SU-DHL-6 (cell line): Measurements from ENCODE around the gene DNM2.

Experiments used
- CTCF ChIP-seq: fragments of 200-600 bp; sonication (generic); IDR thresholded peaks from one replicate; pipeline ENCODE4 v1.5.1; 2017; ENCODE audit warnings: antibody characterized with exemption, mild to moderate bottlenecking, low read length, moderate library complexity; ENCODE audit not compliant: insufficient read depth, poor library complexity, severe bottlenecking
- EZH2phosphoT487 ChIP-seq: fragments of 200-600 bp; sonication (generic), shearing (Covaris generic); conservative IDR thresholded peaks from 2 replicates; pipeline ENCODE4 v1.6.1; 2018; ENCODE audit warnings: mild to moderate bottlenecking, antibody characterized with exemption, low read length, moderate library complexity, mixed read lengths

- TF ChIP-seq CTCF = no peak
- TF ChIP-seq EZH2phosphoT487 = no peak
Measured at GRCh38 chr19:10690341-10690781, 27.5 kb upstream of the DNM2 start.
